Epithelial cell of esophagus (primary cell): ENCODE data around the gene TP63.

Source experiments
- DNase-seq: peaks from one replicate; pipeline ENCODE4 v3.0.0; 2010; ENCODE audit warnings: low read depth
- H3K4me3 ChIP-seq: 2 replicates; pipeline ENCODE4 v1.5.1; 2011; ENCODE audit warnings: mild to moderate bottlenecking, low read length, control low read depth
- TF ChIP-seq, protein P1 (sequence below): IDR thresholded peaks from 2 replicates; pipeline ENCODE4 v1.5.1; 2011; ENCODE audit warnings: low read depth, mild to moderate bottlenecking, low read length, control low read depth, inconsistent platforms; ENCODE audit not compliant: insufficient read depth; ENCODE audit errors: missing control alignments

The TP63 gene

DNA sequence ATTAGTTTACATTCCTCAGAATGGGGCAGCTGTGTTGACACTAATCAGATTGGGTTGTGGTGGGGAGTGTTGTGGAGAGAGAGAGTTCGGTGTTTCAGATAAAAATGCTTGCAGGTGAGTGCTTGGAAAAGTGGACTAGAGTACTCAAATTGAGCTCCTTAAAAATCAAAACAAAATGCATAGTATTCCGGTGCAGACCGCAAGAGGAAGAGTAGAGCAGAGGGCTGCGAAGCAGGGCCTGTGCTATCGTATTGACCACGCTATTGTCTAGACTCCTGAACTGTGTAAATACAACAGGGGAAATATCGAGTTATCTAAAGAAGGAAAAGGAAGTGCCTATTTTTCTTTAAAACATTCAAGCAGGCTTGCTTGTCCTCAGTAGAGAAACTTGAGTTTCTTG is 159.5 kb downstream of the TP63 start:
- DNase-seq, result peak; percentile 43
- TF ChIP-seq, protein P1, sequence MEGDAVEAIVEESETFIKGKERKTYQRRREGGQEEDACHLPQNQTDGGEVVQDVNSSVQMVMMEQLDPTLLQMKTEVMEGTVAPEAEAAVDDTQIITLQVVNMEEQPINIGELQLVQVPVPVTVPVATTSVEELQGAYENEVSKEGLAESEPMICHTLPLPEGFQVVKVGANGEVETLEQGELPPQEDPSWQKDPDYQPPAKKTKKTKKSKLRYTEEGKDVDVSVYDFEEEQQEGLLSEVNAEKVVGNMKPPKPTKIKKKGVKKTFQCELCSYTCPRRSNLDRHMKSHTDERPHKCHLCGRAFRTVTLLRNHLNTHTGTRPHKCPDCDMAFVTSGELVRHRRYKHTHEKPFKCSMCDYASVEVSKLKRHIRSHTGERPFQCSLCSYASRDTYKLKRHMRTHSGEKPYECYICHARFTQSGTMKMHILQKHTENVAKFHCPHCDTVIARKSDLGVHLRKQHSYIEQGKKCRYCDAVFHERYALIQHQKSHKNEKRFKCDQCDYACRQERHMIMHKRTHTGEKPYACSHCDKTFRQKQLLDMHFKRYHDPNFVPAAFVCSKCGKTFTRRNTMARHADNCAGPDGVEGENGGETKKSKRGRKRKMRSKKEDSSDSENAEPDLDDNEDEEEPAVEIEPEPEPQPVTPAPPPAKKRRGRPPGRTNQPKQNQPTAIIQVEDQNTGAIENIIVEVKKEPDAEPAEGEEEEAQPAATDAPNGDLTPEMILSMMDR, result peak; percentile 28
- peak overlapping the region; percentile 95 for H3K4me3 ChIP-seq

DNA sequence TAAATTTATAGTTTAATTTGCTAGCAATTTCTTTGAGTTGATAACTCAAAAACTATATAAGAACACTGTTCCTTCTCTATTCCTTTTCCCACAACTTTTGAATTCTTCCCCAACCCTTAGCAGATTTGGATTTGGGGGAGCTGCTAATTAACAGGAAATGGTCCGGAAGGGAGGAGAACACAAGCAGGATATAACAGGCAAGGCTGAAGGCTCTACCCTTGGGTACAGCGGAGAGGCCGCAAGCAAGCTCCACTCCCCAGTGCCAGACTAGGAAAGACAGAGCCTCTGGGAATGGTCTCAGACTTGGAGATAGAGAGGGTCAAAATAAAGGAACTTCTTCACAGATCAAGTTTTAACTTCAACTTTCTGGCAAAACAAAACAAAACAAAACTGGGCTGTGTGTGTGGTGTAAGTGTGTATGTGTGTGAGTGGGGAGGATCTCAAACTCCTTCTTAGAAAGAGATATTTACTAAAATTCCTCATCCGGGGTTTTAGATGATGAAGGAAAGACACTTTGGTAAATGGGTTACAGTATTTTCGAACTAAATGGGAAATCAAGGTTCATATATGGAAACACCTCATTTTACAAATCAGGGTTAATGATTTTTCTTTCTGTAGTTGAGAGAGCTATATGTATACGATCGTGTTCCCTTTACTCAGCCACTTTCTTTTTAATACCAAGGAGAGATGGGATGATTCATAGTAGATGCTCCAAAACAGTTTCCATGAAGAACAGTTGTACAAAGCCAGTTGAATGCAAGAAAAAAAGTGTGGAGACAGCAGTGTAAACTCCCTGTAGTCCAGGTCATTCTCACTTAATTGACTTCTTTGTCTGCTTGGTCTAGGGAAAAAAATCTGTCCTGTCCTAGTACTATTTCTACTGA is 161.1 kb downstream of the TP63 start:
- peak overlapping the region; percentile 95 for H3K4me3 ChIP-seq
- peak; percentile 61 for DNase-seq
- TF ChIP-seq, protein P1, result no peak

DNA sequence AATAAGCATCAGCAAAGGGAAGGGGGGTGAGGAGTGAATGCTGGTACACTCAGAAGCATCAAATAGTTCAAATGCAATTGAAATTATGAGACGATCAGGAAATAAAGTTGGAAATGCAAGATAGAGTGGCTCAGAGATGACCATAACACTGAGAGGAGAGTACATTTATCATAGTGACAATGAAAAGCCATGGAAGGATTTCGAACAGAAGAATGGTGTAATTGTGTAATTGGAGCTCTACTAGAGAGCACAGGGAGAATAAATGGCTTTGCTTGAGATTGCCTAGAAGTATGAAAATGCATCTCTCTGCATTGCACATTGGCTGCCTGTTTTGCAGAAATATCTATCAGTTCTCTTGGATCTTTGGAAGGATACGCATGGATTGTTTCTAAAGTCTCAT is 163.3 kb downstream of the TP63 start:
- TF ChIP-seq, protein P1, result no peak
- DNase-seq, result no peak
- peak overlapping the region; percentile 95 for H3K4me3 ChIP-seq

DNA sequence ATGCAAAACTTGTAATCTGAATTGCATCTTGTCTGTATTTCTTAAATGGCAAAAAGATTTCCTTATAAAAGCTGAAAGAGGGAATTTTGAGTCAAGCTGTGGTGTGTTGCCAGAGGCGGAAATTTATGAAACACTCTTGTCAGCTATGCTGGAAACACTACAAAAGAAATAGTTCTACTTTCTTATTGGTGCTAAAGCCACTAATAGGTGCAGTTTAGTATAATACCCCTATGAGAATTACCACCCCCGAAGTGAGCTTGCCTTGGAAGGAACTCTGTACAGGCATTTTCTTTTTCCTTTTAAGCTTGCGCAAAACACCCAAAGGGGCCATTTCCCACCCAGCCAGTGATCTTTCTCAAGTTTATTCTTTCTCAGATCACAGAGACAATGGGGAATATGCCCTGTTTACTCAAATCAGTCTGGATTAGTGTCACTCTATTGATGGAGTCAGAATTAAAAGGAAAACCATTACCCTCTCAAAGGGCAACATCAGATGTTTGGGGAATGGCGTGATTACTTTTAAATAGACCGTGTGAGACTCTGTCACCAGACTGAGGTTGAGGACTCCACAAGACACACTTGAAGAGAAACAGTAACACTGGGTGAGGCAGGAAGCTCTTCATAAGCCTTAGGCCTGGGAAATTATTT is 166.0 kb downstream of the TP63 start:
- TF ChIP-seq, protein P1, result no peak
- DNase-seq, result no peak
- peak overlapping the region; percentile 14 for H3K4me3 ChIP-seq

DNA sequence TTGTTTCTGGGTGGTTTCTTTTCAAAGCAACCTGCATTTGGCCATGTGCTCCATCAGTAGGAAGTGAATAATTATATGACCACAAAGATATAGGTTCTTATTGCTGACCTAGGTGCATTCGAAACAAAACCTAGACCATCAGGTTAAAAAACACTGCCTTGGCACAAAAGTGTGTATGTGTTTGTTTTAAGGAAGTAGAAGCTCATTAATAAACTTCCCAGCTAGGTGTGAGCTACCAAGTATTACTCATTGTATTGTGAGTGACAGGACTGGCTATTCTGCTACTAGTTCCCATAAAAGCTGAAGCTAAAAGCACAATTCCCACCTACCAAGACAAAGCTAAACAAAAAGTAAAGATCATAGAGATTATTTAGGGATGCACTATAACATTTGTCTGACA is 168.2 kb downstream of the TP63 start:
- peak; percentile 63 for DNase-seq
- no peak overlapping the region for H3K4me3 ChIP-seq
- TF ChIP-seq, protein P1, result no peak

DNA sequence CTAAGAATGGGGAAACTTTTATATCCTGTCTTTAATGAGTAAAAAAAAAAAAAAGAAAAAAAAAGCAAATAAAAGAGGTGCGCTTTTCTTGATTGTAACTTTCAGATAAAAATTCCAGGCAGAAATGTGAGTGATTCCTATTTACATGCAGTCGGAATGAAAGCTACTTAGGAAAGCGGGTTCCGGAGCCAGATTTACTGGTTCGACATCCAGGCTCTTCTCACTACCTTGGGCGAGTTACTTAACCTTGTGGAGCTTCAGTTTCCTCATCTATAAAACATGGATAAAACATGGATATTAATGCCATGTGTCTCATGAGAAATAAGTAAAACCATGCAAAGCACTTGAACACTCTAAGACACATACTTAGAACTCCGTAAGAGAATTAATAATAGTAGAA is 169.2 kb downstream of the TP63 start:
- H3K4me3 ChIP-seq, result peak overlapping the region; percentile 1
- peak; percentile 70 for DNase-seq
- TF ChIP-seq, protein P1, result no peak
